Measurements from ENCODE around the gene ADSS1.

- no peak for TF ChIP-seq CTCF (IDR thresholded peaks at IDR 0.05)
- no peak for TF ChIP-seq POLR2AphosphoS5 (IDR thresholded peaks at IDR 0.05)
- TF ChIP-seq EP300 (IDR thresholded peaks at IDR 0.05) = no peak
- no peak for TF ChIP-seq POLR2A (IDR thresholded peaks at IDR 0.05)
These were observed 41.5 kb downstream of the ADSS1 start for GRCh38 chr14:104765517-104765916.
